GM12873 (cell line): ENCODE results near the gene QRICH1.

Experiments used
- TF ChIP-seq, protein P1 (sequence below): IDR thresholded peaks from 2 replicates; pipeline ENCODE4 v1.5.1; 2012; ENCODE audit warnings: low read depth, mild to moderate bottlenecking, moderate library complexity, low read length, control low read depth; ENCODE audit not compliant: insufficient read depth; ENCODE audit errors: missing control alignments

QRICH1 gene

DNA sequence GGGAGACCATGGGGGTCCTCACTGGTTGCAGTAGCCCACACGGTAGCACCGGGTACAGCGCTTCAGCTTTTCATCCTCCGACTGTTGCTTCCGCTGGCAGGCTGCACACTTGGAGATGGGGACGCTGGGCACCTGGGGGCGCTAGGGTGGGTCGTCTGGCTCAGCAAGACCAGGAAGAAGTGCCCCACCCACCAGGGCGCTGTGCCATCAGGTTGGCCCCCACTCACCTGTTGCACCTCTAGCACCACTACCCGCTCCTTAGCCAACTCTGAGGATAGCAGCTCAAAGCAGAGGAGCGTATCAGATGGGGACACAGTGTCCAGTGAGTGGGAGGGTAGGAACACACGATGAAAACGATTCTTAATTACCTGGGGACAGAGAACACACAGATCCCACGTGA lies 18.4 kb upstream of the QRICH1 start:
- TF ChIP-seq, protein P1, sequence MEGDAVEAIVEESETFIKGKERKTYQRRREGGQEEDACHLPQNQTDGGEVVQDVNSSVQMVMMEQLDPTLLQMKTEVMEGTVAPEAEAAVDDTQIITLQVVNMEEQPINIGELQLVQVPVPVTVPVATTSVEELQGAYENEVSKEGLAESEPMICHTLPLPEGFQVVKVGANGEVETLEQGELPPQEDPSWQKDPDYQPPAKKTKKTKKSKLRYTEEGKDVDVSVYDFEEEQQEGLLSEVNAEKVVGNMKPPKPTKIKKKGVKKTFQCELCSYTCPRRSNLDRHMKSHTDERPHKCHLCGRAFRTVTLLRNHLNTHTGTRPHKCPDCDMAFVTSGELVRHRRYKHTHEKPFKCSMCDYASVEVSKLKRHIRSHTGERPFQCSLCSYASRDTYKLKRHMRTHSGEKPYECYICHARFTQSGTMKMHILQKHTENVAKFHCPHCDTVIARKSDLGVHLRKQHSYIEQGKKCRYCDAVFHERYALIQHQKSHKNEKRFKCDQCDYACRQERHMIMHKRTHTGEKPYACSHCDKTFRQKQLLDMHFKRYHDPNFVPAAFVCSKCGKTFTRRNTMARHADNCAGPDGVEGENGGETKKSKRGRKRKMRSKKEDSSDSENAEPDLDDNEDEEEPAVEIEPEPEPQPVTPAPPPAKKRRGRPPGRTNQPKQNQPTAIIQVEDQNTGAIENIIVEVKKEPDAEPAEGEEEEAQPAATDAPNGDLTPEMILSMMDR, result no peak

DNA sequence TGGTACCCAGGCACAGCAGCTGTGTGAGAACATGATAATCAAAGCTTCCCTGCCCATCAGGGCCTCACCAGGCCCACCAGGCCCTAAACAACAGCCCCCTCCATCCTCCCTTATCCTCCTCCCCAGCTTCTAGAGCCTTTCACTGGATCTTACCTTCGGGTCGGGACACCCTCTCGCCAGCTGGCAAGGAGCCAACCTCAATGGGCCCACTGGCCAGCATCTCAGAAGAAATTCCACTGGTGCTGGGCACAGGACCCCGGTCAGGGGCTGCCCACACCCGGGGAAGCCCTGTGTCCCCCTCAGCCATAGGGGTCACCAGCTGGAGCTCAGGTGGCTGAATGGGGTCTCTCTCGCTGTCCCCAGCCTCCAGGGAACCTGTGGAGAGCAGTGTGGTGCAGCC lies 17.5 kb upstream of the QRICH1 start:
- TF ChIP-seq, protein P1, result no peak

DNA sequence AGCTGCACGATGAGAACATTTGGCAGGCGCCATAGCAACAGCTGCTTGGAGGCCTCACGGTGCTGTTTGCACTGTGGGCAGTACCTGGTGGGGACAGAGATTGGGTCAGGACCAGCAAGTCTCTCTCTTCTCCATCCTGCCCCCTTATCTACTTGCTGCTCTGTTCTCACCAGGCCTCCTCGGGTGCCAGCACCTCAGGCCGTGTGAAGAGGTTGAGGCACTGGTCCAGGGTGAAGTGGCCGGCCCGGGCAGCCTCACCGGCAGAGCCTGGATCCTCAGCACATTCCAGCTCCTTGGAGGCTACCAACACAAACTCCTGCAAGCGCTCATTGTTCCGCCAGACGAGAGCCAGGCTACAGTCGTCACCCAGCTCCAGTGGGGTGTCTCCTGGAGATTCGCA lies 16.9 kb upstream of the QRICH1 start:
- TF ChIP-seq, protein P1, result no peak

DNA sequence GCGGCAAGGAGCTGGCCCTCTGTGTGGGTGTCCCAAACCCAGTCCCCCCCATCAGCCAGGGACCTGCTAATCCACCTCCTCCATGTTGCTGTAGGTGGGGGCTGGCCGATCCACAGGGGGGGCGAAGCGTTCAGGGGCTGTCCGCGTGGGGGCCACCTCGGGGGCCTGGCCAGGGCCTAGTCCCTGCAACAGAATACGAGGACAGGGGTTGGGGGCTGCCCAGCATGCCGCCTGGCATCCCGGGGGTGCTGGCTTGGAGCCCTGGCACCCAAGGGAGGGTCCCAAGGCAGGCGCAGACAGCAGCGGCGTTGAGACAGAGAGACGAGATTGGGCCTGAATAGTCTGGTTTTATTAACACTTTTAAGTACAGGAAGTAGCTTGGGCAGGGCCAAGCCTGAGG lies 14.5 kb upstream of the QRICH1 start:
- TF ChIP-seq, protein P1, result no peak

DNA sequence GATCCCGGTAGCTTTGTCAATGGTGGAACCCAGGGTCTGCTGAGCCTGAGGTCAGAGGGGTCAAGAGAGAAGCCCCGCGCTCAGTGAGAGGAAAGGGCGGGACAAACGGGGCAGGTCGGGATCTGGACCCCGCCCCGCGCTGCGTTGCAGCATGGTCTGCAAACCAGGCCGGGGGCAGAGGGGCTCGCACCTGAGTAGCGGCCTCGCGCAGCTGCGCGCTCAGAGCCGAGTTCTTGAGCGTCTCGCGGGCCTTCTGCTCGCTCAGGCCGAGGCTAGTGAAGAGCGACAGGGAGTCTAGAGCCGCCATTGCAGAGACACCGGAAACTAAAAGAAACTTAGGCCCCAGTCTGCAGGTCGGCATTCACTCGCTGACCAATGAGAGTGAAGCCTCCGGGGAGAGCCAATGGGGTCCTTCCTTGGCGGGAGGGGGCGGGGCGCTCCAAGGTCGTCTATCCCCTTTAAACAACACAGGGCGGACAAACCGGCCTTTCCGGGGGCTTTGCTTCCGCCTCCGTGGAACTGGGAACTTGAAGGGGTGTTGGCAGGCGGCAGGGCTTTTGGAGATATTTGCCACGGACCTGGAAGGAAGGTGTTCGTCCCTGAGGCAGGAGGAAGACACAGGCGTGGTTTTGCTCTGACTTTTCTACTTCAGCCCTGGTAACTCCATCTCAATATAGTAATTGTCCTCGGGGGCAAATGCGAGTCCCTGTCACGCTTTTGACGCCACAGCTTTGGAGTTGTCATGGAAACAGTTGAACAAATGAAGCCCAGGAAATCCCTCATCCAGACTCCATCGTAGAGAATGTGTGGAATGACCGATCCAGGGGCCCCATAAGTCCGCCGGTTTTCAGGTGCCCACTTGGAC lies 10.8 kb upstream of the QRICH1 start, which contains the start of gene QARS1:
Gene QARS1, minus strand, starts transcription at position 331 of the 865 bp plus-strand sequence. Its CDS starts 24 bp downstream, at position 307.
- TF ChIP-seq, protein P1, result no peak

DNA sequence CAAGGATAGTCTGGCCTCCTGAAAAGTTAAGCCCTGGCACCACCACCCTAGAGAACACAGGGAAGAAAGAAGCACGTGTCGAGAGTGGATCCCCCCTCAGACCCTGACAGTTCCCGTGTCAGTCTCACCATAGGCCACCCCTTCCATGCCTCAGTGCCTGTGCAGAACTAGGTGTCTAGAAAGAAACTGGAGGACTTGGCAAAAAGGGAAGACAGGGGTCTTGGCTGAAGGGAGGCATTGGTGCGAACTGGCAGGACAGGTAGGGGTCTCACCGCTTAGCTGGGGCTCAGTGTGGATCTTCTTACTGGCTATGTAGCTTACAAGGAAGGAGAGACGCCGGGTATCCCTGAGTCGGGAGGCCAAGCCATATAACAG lies 10.2 kb upstream of the QRICH1 start:
- TF ChIP-seq, protein P1, result no peak

DNA sequence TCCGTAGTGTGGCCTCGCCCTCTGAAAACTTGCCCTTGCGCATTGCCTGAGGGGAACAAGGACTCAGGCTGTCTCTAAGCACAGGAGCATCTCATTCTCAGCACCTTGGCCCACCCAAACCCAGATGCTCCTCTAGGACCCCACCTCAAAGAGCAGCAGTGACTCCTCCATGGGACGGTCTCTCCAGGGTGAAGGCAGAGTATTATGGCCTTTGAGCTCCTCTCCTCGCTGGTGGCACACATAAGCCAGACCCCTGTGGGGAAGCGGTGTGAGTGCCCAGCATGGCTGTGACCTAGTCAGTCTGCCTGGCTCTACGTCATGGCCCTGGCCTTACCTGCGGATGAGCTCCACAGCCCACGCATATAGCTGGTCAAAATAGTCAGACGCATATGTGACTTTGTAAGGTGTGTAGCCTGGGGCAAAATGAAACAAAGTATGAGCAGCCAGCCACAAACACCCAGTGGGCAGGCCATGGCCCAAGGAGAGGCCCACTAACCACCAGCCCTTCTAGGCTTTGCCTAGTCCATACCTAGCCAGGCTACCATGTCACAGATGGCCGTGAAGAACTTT lies 6.3 kb upstream of the QRICH1 start:
- TF ChIP-seq, protein P1, result no peak
